Right lobe of liver (tissue), 4 donors: Measurements from ENCODE around the gene CLSTN2.

Experiments used
- CTCF ChIP-seq, 4 donors: fragments of 200-600 bp in 3 of 4; fragments of 450-650 bp in 1 of 4; IDR thresholded peaks; one replicate each; pipeline versions ENCODE4 v1.5.1 to v1.8.0; 2016 to 2022; ENCODE audit warnings: antibody characterized with exemption in 4 of 4, mild to moderate bottlenecking in 2 of 4
- POLR2A ChIP-seq: fragments of 450-650 bp; IDR thresholded peaks from one replicate; pipeline ENCODE4 v1.6.1; 2017; ENCODE audit warnings: antibody characterized with exemption, mild to moderate bottlenecking
- donor health status: DM: no; HTN: no; CAD: no.
- donor health status: DM: no; HTN: no; CAD: no.
- donor health status: DM: no; HTN: yes; CAD: no.

DNA sequence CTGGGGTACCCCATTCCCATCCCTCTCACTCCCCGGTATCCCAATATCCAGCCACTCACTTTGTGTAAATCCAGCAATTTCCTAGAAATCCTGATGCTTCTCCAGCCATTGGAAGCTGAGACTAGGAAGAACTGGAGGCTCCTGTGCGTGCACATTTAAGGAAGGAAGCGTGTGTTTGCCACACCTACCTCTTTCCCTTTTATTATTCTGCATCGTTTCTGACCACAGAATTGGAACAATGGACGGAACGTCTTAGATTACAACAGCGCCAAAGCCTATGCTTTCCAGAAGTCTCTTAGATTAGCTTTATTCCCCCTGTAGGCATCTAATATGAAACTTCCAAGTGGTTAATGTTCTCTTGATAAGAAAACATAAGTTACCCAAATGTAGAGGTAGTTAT is 508.1 kb downstream of the CLSTN2 start:
- TF ChIP-seq CTCF (IDR thresholded peaks at IDR 0.05) (no peak), POLR2A (no peak)
